Fibroblast of lung (primary cell): ENCODE results near the gene GINM1. TPM values are rescaled to one million over a fixed set of nuclear protein-coding genes. Genes with fewer than 3 reads are reported as not detected.

ENCODE experiments used
- DNase-seq, 2 donors: peaks; one replicate each; pipeline versions ENCODE4 v3.0.0 to v3.0.0-alpha.2; 2010; ENCODE audit warnings: low read depth in 2 of 2
- H2AFZ ChIP-seq: 2 replicates; pipeline ENCODE4 v1.5.1; 2012; ENCODE audit warnings: low read length, control low read depth, inconsistent platforms
- H3K27ac ChIP-seq: 2 replicates; pipeline ENCODE4 v1.5.1; 2011; ENCODE audit warnings: low read length, control low read depth; ENCODE audit not compliant: insufficient read depth
- H3K27me3 ChIP-seq: 2 replicates; pipeline ENCODE4 v1.5.1; 2011; ENCODE audit warnings: mild to moderate bottlenecking, low read length; ENCODE audit not compliant: control insufficient read depth, insufficient read depth
- H3K36me3 ChIP-seq: 2 replicates; pipeline ENCODE4 v1.5.1; 2011; ENCODE audit warnings: low read length; ENCODE audit not compliant: control insufficient read depth, insufficient read depth
- H3K4me1 ChIP-seq: 2 replicates; pipeline ENCODE4 v1.5.1; 2011; ENCODE audit warnings: low read length; ENCODE audit not compliant: control insufficient read depth, insufficient read depth; ENCODE audit errors: extremely low read depth
- H3K4me2 ChIP-seq: 2 replicates; pipeline ENCODE4 v1.5.1; 2011; ENCODE audit warnings: low read length, control low read depth; ENCODE audit not compliant: insufficient read depth; ENCODE audit errors: extremely low read depth
- H3K4me3 ChIP-seq, 4 experiments: fragments of 200-600 bp in 1 of 4; sonication (generic) in 1 of 4; replicated peaks in 1 of 4; 2 replicates each; pipeline ENCODE4 v1.5.1; 2011 to 2016; ENCODE audit warnings: low read length in 4 of 4, low read depth in 3 of 4, mild to moderate bottlenecking in 3 of 4, control low read depth in 2 of 4, inconsistent platforms in 1 of 4, mixed read lengths in 1 of 4; ENCODE audit not compliant: insufficient read depth in 1 of 4; ENCODE audit errors: control extremely low read depth in 1 of 4
- H3K79me2 ChIP-seq: 2 replicates; pipeline ENCODE4 v1.5.1; 2012; ENCODE audit warnings: mild to moderate bottlenecking, low read length, inconsistent platforms; ENCODE audit not compliant: control insufficient read depth, insufficient read depth
- H3K9ac ChIP-seq: 2 replicates; pipeline ENCODE4 v1.5.1; 2011; ENCODE audit warnings: mild to moderate bottlenecking, low read length, control low read depth; ENCODE audit not compliant: insufficient read depth
- H3K9me3 ChIP-seq: 2 replicates; pipeline ENCODE4 v1.5.1; 2012; ENCODE audit warnings: low read depth, low read length; ENCODE audit not compliant: control insufficient read depth, insufficient read depth
- H4K20me1 ChIP-seq: 2 replicates; pipeline ENCODE4 v1.5.1; 2011; ENCODE audit warnings: low read length; ENCODE audit not compliant: control insufficient read depth, insufficient read depth; ENCODE audit errors: extremely low read depth
- CTCF ChIP-seq, 2 donors: IDR thresholded peaks in 1 of 2; conservative IDR thresholded peaks in 1 of 2; 1 replicate in 1 of 2; 2 replicates in 1 of 2; pipeline ENCODE4 v1.5.1; 2011 to 2012; ENCODE audit warnings: low read length in 2 of 2, control low read depth in 1 of 2, inconsistent platforms in 1 of 2, low read depth in 1 of 2, mild to moderate bottlenecking in 1 of 2
- EZH2 ChIP-seq: IDR thresholded peaks from 2 replicates; pipeline ENCODE4 v1.5.1; 2012; ENCODE audit warnings: low read length, control low read depth, mild to moderate bottlenecking; ENCODE audit errors: missing control alignments
- polyA plus RNA-seq, 2 donors: library from polyadenylated mRNA; depleted of rRNA in 1 of 2; stranded (reverse) in 1 of 2; unstranded in 1 of 2; fragments of >200 nt; gene quantifications; 2 replicates each; pipeline ENCODE4 v1.2.1, GENCODE V29; 2011 to 2012; ENCODE audit warnings: missing spikeins in 1 of 2
- total RNA-seq: library from RNA; depleted of rRNA; stranded (reverse); fragments of >200 nt; gene quantifications from 2 replicates; pipeline ENCODE4 v1.2.1, GENCODE V29; 2014

The GINM1 gene
- total and polyA plus RNA-seq, 2 donors (not counting 1 experiment from before 2014, with no cell fraction given), result 53.8 to 91.1 TPM

DNA sequence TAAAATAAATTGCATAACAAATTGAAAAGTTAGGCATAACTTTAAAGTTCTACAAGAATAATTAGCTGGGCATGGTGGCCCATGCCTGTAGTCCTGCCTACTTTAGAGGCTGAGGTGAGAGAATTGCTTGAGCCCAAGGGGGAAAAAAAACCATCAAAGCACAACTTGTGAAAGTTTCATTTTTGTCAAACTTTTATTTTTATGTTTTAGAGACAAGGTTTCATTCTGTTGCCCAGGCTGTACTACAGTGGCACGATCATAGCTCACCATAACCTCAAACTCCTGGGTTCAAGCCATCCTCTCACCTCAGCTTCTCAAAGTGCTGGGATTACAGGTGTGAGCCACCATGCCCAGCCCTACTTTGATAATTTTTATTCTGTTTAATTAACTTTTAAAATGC is 68.1 kb downstream of the GINM1 start:
- Histone ChIP-seq H4K20me1 (no peaks in the 10 kb centered on the region), H3K4me2 (no peak overlapping the region), H3K9ac (no peak overlapping the region), H3K9me3 (no peaks in the 10 kb centered on the region), H3K4me3 (no peak overlapping the region), H3K79me2 (no peaks in the 10 kb centered on the region), H3K36me3 (no peaks in the 10 kb centered on the region), H3K4me1 (no peaks in the 10 kb centered on the region), H2AFZ (no peak overlapping the region), H3K27me3 (no peaks in the 10 kb centered on the region), H3K27ac (no peak overlapping the region)
- TF ChIP-seq EZH2 (no peak), CTCF (conservative IDR thresholded peaks at IDR 0.05 in 1 of 2, IDR thresholded peaks at IDR 0.05 in 1 of 2; ENCODE audit: low read depth in 1 of 2, low read length in 2 of 2) (no peak)
- no peak for DNase-seq

DNA sequence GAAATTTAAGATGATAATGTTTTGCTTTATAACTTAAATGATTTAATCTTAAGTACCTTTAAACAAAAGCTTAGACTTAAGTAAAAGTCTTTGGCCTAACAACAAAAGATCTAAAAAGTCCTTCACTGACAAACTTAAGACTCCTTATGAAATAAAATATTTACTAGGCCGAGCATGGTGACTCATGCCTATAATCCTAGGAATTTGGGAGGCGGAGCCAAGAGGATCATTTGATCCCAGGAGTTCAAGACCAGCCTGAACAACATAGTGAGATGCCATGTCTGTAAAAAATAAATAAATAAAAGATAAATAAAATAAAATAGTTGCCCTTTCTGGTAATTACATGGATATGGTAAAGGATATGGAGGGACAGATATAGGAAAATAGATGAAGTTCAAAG is 69.9 kb downstream of the GINM1 start:
- Histone ChIP-seq H2AFZ (no peak overlapping the region), H3K79me2 (no peaks in the 10 kb centered on the region), H4K20me1 (no peaks in the 10 kb centered on the region), H3K9ac (no peak overlapping the region), H3K9me3 (no peaks in the 10 kb centered on the region), H3K4me3 (no peak overlapping the region), H3K27me3 (no peaks in the 10 kb centered on the region), H3K27ac (no peak overlapping the region), H3K36me3 (no peaks in the 10 kb centered on the region), H3K4me2 (no peak overlapping the region), H3K4me1 (no peaks in the 10 kb centered on the region)
- peak; percentile 23 to 53 for DNase-seq
- TF ChIP-seq CTCF (conservative IDR thresholded peaks at IDR 0.05 in 1 of 2, IDR thresholded peaks at IDR 0.05 in 1 of 2; ENCODE audit: low read depth in 1 of 2, low read length in 2 of 2) (no peak), EZH2 (no peak)

Other genes with a start within 250 kb of the GINM1 start
- 18.7 and 27.2 TPM in 2 replicates for gene TAB2, start 248.7 kb upstream of the GINM1 start, total RNA-seq
- gene TAB2, start 248.7 kb upstream of the GINM1 start, polyA plus RNA-seq, result 41.4 and 49.7 TPM in 2 replicates
- 1.0 and 2.1 TPM in 2 replicates for gene SUMO4, start 166.1 kb upstream of the GINM1 start, total RNA-seq
- not detected in 2 replicates for gene SUMO4, start 166.1 kb upstream of the GINM1 start, polyA plus RNA-seq
- gene ZC3H12D, start 81.4 kb upstream of the GINM1 start, total RNA-seq, result under 0.01 and 0.17 TPM in 2 replicates
- 0.01 TPM in 1 of 2 replicates, not detected in the other for gene ZC3H12D, start 81.4 kb upstream of the GINM1 start, polyA plus RNA-seq
- gene PPIL4, start 20.3 kb upstream of the GINM1 start, total RNA-seq, result 37.5 and 41.1 TPM in 2 replicates
- gene PPIL4, start 20.3 kb upstream of the GINM1 start, polyA plus RNA-seq, result 15.2 and 15.9 TPM in 2 replicates
- gene KATNA1, start 82.3 kb downstream of the GINM1 start, total RNA-seq, result 36.2 and 37.0 TPM in 2 replicates
- 22.5 and 27.9 TPM in 2 replicates for gene KATNA1, start 82.3 kb downstream of the GINM1 start, polyA plus RNA-seq
- gene LATS1, start 151.7 kb downstream of the GINM1 start, total RNA-seq, result 7.4 and 8.6 TPM in 2 replicates
- 14.5 and 20.3 TPM in 2 replicates for gene LATS1, start 151.7 kb downstream of the GINM1 start, polyA plus RNA-seq
- gene NUP43, start 180.2 kb downstream of the GINM1 start, total RNA-seq, result 16.0 and 19.5 TPM in 2 replicates
- gene NUP43, start 180.2 kb downstream of the GINM1 start, polyA plus RNA-seq, result 23.7 and 26.0 TPM in 2 replicates
- 81.3 and 97.6 TPM in 2 replicates for gene PCMT1, start 183.4 kb downstream of the GINM1 start, total RNA-seq
- gene PCMT1, start 183.4 kb downstream of the GINM1 start, polyA plus RNA-seq, result 172 and 181 TPM in 2 replicates